Activated CD4-positive, CD25-positive, alpha-beta regulatory T cell treated with anti-CD3 and anti-CD28 coated beads, Interleukin-2, amount 50 U/mL, for 16 hours (primary cell): ENCODE data around the gene C20orf173.
"Not testable (repeated sequence)": the region's sequence is repeated elsewhere in the genome, so short reads cannot be mapped to it uniquely, and the experiment has no call there.

Source experiments
- DNase-seq: peaks from one replicate; pipeline ENCODE4 v3.0.0-alpha.2; 2020; ENCODE audit warnings: low read depth, low spot score

C20orf173 gene

GRCh38 chr20:35546127-35546526 lies 16.7 kb upstream of the C20orf173 start:
- DNase-seq: no peak

DNA sequence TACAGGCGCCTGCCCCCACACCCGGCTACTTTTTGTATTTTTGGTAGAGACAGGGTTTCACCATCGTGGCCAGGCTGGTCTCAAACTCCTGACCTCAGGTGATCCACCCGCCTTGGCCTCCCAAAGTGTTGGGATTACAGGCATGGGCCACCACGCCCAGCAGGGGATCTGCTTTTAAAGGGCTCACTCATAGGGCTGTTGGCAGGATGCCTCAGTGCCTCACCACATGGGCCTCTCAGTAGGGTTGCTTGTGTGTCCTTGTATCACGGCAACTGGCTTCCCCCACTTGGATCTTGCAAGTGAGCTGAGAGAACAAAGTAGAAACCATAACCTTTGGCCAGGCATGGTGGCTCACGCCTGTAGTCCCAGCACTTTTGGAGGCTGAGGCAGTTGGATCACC lies 15.5 kb upstream of the C20orf173 start:
- not testable (repeated sequence) for DNase-seq

GRCh38 chr20:35544436-35544835 lies 15.0 kb upstream of the C20orf173 start:
- DNase-seq: no peak

- DNase-seq: no peak
Observed at GRCh38 chr20:35542990-35543389, 13.5 kb upstream of the C20orf173 start.

GRCh38 chr20:35541783-35542662 lies 12.6 kb upstream of the C20orf173 start, which contains the start of gene ERGIC3:
ERGIC3 (plus strand) TSS chr20:35542078; CDS start chr20:35542098, 20 bp downstream.
- DNase-seq: peak; percentile 88

DNA sequence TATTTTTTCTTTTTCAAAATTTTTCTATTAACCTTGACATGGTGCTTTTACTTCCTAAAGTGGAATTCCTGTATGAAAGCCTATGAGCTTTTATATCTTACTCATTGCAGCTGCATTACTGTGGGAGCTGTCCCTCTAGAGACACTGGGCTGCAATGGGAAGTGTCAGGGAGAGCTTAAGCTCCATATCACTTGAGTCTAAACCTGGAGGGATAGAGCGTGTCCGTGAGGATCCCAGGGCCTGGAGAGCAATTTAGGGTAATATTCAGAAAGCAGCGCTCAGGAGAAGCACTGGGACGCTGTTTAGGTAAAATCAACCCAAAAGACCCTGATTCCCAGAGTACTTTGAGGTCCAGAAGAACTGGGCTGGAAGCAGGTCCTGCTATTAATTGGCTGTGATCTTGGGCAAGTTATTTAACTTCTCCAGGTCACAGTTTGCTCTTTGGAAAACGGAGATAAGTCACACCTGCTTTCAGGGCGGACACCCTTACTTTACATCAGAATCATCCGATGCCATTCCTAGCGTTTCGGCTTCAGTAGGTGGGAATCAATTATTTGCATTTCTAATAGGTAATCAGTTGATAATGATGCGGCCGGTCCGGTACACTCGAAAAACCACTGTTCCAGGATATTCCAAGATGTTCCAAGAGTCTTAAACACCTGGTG lies 11.8 kb upstream of the C20orf173 start:
- no peak for DNase-seq

GRCh38 chr20:35539756-35540212 lies 10.3 kb upstream of the C20orf173 start:
- DNase-seq: no peak

DNA sequence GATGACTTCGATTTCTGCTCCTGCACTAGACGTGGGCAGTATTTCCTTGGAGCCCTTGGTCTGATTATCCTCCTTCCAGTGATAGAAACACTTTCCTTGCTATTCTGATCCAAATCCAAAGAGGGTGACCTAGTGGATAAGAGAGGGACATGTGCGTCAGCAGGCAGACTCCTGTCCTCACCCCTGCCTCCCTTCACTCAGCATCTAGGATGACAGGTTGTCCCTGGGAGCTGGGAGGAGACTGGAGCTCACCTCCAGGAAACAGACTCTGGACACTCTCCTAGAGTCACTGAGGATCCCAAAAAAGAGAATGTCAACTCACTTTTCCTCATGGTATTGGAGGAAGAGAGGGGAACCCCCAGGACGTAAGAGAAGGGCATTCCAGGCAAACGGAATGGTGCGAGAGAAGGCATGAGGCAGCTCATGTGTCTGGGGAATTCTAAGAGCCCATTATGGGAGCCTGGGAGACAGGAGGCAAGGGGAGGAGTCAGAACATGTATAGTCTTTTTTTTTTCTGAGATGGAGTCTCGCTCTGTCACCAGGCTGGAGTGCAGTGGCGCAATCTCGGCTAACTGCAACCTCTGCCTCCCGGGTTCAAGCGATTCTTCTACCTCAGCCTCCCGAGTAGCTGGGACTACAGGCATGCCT lies 2.2 kb downstream of the C20orf173 start:
- DNase-seq: no peak

- no peak for DNase-seq
Observed at GRCh38 chr20:35525639-35526038, 3.8 kb downstream of the C20orf173 start.

GRCh38 chr20:35523298-35523888 lies 6.1 kb downstream of the C20orf173 start:
- DNase-seq: no peak

GRCh38 chr20:35518955-35519354 lies 10.5 kb downstream of the C20orf173 start:
- DNase-seq: no peak

DNA sequence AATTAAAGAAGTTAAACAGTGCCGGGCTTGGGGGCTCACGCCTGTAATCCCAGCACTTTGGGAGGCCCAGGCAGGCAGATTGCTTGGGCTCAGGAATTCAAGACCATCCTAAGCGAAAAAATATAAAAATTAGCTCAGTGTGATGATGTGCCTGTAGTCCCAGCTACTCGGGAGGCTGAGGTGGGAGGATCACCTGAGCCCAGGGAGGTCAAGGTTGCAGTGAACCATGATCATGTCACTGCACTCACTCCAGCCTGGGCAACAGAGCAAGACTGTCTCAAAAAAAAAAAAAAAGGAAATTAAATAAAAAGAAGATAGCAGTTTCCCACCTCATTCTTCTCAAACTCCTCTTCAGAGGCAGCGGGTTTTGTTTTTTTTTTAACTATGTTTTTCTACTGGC lies 11.7 kb downstream of the C20orf173 start:
- DNase-seq: not testable (repeated sequence)

- DNase-seq: no peak
Observed at GRCh38 chr20:35517125-35517524, 12.3 kb downstream of the C20orf173 start.

- no peak for DNase-seq
Observed at GRCh38 chr20:35515949-35516645, 13.4 kb downstream of the C20orf173 start.

DNA sequence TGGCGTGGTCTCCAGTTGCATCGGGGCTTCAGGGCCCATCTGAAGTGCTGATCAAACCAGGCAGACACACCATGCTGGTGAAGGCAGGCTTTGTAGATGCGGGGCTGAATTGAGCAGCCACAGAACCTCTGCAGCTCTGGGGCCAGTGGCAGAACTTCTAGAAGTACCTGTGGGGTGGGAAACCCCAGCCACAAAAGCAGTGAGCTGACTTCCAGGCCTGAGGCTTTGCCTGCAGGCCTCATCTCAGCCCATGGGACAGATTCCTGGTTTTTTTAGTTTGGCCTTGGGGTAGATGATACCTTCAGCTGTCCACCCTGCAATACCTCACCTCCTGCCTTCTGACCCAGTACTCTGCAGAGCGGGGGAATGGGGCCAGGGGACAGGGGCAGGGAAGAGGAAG lies 14.1 kb downstream of the C20orf173 start:
- no peak for DNase-seq

GRCh38 chr20:35514371-35514932 lies 15.0 kb downstream of the C20orf173 start:
- DNase-seq: no peak

DNA sequence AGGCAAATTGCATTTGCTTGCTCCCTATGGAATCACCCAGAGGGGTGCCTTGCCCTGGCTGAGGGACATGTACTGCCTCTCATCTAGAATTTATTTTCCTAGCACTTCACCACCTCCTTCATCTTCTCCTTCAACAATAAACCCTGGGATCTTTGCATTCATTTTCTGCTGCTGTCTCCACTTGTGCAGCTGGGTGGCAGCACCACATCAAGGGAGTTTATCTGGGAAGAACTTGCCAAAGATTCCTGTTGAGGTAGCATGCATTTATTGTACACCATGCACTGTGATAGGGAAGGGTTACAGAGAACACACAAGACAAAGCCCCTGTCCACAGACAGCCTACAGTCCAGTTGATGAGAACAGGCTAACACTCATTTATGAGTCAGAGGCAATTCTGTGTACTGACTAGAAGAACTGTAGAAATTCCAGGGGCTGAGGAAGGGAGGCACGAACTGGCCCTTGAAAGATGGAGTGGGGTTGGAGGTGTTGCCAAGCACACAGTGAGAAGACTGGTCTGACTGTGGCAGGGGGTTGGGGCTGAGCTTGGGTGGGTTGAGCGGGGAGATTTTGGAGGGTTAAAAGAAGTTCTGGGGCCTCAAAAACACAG lies 17.5 kb downstream of the C20orf173 start:
- DNase-seq: no peak

- DNase-seq: no peak
Observed at GRCh38 chr20:35510951-35511735, 18.3 kb downstream of the C20orf173 start.

DNA sequence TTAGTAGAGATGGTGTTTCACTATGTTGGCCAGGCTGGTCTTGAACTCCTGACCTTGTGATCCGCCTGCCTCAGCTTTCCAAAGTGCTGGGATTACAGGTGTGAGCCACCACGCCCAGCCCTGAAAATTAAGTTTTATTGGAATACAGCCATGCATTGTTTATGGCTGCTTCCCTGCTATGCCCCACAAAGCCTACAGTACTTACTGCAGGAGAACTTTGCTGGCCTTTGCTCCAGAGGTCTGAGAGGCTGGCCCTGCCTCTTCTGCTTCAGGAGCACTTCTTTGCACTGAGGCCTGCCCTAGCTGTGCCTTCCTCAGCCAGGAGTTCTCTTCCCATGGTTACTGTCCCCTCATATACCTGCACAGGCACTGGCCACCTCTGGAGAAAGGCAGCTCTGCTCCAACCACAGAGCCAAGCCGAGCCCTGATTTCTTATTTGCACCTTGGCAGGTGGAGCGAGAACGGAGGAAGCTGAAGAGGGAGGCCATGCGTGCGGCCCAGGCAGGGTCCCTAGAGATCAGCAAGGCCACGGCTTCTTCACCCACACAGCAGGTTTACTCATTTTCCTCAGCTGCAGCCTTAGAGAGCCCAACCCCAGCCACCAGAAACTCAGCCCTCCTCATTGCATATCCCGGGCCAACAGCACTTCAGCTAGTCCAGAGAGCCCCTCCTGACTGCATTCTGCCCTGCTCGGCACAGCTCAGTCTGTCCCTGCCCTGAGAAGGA lies 20.8 kb downstream of the C20orf173 start:
- DNase-seq: no peak
